Activated CD4-positive, CD25-positive, alpha-beta regulatory T cell treated with anti-CD3 and anti-CD28 coated beads, Interleukin-2, amount 50 U/mL, for 16 hours (primary cell): ENCODE results near the gene DCTN1.
"Not testable (repeated sequence)": the region's sequence is repeated elsewhere in the genome, so short reads cannot be mapped to it uniquely, and the experiment has no call there.

Experiments
- DNase-seq: peaks from one replicate; pipeline ENCODE4 v3.0.0-alpha.2; 2020; ENCODE audit warnings: low read depth, low spot score

DCTN1 gene

DNA sequence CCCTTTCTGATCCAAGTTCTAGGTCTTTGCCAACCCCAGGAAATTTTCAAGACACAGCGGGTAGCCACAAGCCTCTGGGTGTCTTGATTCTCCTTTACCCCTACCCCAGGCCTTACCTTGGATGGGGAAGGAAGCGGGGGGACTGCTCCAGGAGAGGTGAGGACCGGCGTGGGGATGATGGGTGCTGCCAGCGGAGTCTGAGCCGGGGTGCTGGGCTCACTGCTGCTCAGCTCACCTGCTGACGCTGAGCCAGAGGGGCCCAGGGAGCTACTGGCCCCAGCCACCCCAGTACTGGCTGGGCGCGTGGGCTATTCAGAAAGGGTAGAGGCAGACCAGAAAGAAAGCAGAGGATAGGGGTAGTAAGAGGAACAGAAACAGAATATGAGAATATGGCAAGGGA lies 8.7 kb downstream of the DCTN1 start:
- no peak for DNase-seq

DNA sequence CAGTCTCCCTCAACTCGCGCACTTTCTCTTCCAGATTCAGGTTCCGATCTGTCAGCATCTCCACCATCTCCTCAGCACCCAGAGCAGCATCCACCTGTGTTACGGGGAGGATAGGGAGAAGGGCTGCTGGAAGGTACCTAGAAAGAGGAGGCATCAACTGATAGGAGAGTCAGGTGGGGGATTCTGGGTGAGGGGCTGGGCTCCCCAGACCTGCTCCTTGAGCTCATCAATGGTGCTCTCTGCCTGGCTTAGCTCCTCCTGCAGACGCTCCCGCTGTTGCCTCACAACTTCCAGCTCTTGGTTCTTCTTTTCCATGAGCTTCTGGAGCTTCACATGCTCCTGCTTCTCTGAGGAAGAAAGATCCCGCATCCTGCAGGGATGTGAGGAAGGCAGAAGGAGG lies 10.1 kb downstream of the DCTN1 start:
- DNase-seq: no peak

- DNase-seq: no peak
Measured at GRCh38 chr2:74368499-74368898, 11.6 kb downstream of the DCTN1 start.

- DNase-seq: no peak
Measured at GRCh38 chr2:74367789-74368188, 12.3 kb downstream of the DCTN1 start.

DNA sequence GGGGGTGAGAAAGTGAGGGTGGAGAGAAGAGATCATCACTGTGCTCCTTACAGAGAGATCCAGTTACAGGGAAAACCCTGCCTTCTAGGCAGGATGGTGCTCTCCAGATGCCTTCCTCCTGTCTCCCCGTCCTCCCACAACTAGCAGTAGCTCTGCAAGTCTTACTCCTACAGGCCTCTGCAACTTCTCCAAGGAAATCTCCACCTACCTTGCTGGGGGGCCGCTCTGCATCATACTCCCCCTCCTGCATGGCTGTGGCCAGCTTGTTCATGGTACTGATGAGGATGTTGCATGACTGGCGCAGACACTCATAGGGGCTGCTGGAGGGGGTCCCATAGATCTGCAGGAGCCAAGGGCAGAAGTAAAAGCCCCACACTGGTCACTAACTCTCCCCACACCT lies 14.1 kb downstream of the DCTN1 start:
- DNase-seq: no peak

- DNase-seq: no peak
Measured at GRCh38 chr2:74364533-74365505, 15.3 kb downstream of the DCTN1 start.

- DNase-seq: no peak
Measured at GRCh38 chr2:74361327-74361726, 18.8 kb downstream of the DCTN1 start.

DNA sequence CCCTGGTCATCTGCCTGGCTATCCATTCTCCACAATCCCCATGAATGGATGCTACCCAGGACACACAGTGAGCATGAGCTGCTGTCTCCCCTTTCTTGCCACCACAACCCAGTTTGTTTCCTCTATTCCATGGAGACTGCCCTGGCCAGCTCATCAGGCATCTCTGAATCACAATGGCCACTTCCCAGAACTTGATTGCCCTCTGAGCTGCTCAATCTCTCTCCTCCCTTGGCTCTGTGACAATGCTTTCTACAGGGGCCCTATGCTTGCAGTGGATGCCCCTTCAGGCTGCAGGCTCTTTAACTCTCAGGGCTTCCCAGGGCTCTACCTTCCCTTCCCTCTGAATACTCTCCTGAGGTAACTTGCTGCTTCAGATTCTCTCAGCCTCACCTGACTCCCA lies 22.5 kb downstream of the DCTN1 start:
- DNase-seq: no peak

GRCh38 chr2:74349889-74350288 lies 30.2 kb downstream of the DCTN1 start:
- no peak for DNase-seq

DNA sequence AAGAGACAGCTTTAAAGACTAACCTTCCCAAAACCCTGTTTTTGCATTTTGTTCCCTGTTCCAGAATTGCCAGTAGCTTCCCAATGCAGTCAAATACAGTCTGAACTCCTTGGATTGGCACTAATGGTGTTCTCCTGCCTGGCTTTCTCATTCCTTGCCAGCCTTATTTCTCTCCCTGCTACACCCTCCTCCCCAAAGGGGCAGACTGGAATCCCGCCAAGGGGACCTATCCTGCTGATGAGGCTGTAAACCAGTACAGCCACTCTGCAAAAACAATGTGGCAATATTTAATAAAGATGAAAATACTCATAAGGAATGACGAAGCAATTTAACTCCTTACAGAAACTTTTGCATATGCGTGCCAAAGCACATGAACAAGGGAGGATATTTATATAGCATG lies 32.4 kb downstream of the DCTN1 start:
- DNase-seq: no peak

- no peak for DNase-seq
Measured at GRCh38 chr2:74347303-74347702, 32.8 kb downstream of the DCTN1 start.

DNA sequence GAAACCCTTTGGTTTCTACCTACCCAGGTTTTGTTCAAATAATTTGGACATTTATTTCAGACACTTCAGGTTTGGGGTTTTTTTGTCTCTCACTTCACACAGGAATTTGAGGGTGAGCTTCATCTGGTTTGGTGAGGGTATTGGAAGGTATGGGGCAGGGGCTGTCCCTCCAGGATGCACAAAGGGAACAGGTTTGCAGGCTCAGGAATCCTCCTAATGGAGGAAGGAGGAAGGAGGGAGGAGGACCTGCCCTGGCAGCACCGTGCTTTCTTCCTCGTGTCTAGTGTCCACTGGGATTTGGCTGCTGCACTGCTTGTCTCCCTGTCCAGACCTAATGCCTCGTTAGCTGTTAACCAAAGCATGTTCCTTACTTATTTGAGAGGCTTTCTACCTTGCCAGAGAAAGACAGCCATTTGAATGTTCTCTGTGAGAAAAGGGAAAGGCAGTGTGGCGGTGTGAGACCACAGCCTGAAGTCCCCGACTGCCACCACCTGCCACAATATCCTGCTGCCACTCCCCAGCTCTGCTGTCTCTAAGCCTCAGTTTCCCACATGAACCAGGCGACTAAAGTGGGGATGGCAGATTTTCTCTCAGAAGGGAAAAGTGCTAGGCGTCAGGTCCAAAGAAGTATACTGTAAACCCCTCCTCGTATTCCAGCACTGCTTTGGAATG lies 34.7 kb downstream of the DCTN1 start:
- no peak for DNase-seq

- no peak for DNase-seq
Measured at GRCh38 chr2:74343316-74343715, 36.8 kb downstream of the DCTN1 start, which contains the start of gene SLC4A5. SLC4A5 (minus strand) TSS chr2:74343416; CDS start chr2:74315023, 28,393 bp downstream.

- DNase-seq: not testable (repeated sequence)
Measured at GRCh38 chr2:74336227-74336626, 43.9 kb downstream of the DCTN1 start.

- peak; percentile 58 for DNase-seq
Measured at GRCh38 chr2:74334931-74335333, 45.2 kb downstream of the DCTN1 start.

DNA sequence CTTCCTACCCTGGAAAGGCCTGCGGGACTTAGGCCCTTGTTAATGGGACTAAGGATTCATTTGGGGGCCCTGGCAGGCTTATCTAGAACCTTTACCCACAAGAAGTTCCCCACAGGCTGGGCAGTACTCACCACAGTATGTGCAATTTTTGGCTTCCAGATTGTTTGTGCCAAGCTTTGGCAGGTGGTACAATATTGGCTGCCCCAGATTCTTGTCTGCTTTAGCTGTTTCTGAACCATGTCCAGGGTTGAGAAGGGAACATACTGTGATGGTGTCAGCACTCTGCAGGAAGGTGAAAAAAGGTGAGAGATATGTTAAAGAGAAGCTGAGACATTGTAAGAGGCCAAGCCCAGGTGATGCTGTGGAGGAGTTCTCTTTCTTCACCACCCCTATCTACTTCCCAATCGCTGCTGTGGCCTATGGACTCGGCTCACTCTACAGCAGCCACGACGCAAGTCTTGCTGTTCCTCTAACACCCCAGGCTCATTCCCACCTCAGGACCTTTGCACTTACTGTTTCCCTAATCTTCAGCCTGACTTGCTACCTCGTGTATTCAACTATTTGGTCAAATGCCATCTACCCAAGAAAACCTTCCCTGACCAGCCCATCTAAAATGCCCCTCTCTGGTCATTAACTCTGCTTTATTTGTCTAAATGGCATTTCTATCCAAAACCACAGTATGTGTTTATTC lies 46.1 kb downstream of the DCTN1 start:
- no peak for DNase-seq

GRCh38 chr2:74333175-74333574 lies 46.9 kb downstream of the DCTN1 start:
- no peak for DNase-seq

DNA sequence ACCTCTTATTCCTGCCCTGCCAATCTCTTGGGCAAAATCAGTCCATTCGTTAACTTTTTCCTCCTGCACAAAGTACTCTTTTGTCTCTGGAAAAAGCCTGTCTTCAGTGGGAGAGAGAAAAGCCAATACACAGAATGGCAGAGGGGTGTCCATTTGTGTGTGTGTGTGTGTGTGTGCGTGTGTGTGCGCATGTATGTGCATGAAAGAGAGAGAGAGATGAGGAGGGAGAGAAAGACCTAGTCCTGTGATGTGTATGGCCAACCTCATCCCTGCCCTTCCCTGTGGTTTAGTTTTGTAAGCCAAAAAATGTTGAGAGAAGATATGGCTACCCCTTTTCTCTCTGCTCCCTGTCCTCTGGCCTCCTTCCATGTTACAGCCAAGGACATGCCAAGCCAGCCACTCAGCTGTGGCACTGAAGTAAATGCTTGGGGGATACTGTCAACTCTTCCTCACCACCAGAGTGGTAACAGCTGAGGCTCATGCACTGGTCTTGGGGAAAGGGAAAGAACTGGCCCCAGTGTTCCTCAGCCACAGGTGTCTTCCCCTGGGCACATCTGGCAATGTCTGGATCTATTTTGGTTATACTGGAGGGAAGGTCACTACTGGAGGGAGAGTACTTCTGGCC lies 47.4 kb downstream of the DCTN1 start:
- DNase-seq: no peak

- no peak for DNase-seq
Measured at GRCh38 chr2:74328573-74328972, 51.5 kb downstream of the DCTN1 start.

DNA sequence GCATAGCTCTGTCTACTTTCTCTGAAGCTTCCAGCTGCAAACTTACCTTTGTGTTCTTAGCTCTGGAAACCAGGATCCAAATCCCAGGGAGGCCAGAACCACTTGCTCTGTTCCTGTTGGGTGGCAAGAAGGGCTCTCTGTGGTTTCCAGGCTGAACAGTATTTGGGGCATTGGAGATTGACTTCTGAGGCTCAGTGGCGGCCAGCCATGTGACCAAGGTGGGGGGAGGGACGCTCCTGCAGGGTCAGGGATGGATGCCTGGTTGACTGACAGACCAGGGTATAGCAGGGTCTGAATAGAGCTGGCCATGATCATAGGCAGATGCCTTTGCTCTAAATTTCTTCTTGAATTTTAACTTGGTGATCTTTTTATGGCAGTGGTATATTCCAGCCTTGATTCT lies 52.0 kb downstream of the DCTN1 start:
- no peak for DNase-seq

DNA sequence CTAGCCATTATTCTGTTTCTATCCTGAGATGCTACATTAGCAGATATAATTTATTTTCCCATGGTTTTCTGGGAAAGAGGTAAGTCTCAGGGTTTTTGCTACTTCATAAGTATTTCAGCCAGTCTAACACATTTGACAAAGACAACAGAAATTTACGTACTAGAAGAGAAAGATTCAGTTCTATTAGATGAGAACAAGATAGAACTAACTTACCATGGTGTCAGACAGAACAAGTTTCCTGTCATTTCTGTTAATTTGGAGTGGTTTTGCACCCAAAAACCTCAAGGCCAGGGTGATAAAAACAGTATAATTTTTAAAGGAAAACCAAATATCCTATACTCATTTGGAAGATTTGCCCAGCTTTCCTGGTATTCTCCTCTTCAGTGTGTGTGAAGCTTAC lies 52.5 kb downstream of the DCTN1 start:
- no peak for DNase-seq

GRCh38 chr2:74327199-74327598 lies 52.9 kb downstream of the DCTN1 start:
- DNase-seq: no peak
